Fibroblast of lung (primary cell): ENCODE data around the gene RANGRF. TPM values are rescaled to one million over a fixed set of nuclear protein-coding genes. Genes with fewer than 3 reads are reported as not detected.
A peak's percentile ranks its signal among the peaks of the same experiment; 100 is the strongest.

Experiments used
- DNase-seq, 2 donors: peaks; one replicate each; pipeline versions ENCODE4 v3.0.0 to v3.0.0-alpha.2; 2010; ENCODE audit warnings: low read depth in 2 of 2
- H2AFZ ChIP-seq: 2 replicates; pipeline ENCODE4 v1.5.1; 2012; ENCODE audit warnings: low read length, control low read depth, inconsistent platforms
- H3K27ac ChIP-seq: 2 replicates; pipeline ENCODE4 v1.5.1; 2011; ENCODE audit warnings: low read length, control low read depth; ENCODE audit not compliant: insufficient read depth
- H3K27me3 ChIP-seq: 2 replicates; pipeline ENCODE4 v1.5.1; 2011; ENCODE audit warnings: mild to moderate bottlenecking, low read length; ENCODE audit not compliant: control insufficient read depth, insufficient read depth
- H3K36me3 ChIP-seq: 2 replicates; pipeline ENCODE4 v1.5.1; 2011; ENCODE audit warnings: low read length; ENCODE audit not compliant: control insufficient read depth, insufficient read depth
- H3K4me1 ChIP-seq: 2 replicates; pipeline ENCODE4 v1.5.1; 2011; ENCODE audit warnings: low read length; ENCODE audit not compliant: control insufficient read depth, insufficient read depth; ENCODE audit errors: extremely low read depth
- H3K4me2 ChIP-seq: 2 replicates; pipeline ENCODE4 v1.5.1; 2011; ENCODE audit warnings: low read length, control low read depth; ENCODE audit not compliant: insufficient read depth; ENCODE audit errors: extremely low read depth
- H3K4me3 ChIP-seq, 4 experiments: fragments of 200-600 bp in 1 of 4; sonication (generic) in 1 of 4; replicated peaks in 1 of 4; 2 replicates each; pipeline ENCODE4 v1.5.1; 2011 to 2016; ENCODE audit warnings: low read length in 4 of 4, low read depth in 3 of 4, mild to moderate bottlenecking in 3 of 4, control low read depth in 2 of 4, inconsistent platforms in 1 of 4, mixed read lengths in 1 of 4; ENCODE audit not compliant: insufficient read depth in 1 of 4; ENCODE audit errors: control extremely low read depth in 1 of 4
- H3K79me2 ChIP-seq: 2 replicates; pipeline ENCODE4 v1.5.1; 2012; ENCODE audit warnings: mild to moderate bottlenecking, low read length, inconsistent platforms; ENCODE audit not compliant: control insufficient read depth, insufficient read depth
- H3K9ac ChIP-seq: 2 replicates; pipeline ENCODE4 v1.5.1; 2011; ENCODE audit warnings: mild to moderate bottlenecking, low read length, control low read depth; ENCODE audit not compliant: insufficient read depth
- H3K9me3 ChIP-seq: 2 replicates; pipeline ENCODE4 v1.5.1; 2012; ENCODE audit warnings: low read depth, low read length; ENCODE audit not compliant: control insufficient read depth, insufficient read depth
- H4K20me1 ChIP-seq: 2 replicates; pipeline ENCODE4 v1.5.1; 2011; ENCODE audit warnings: low read length; ENCODE audit not compliant: control insufficient read depth, insufficient read depth; ENCODE audit errors: extremely low read depth
- EZH2 ChIP-seq: IDR thresholded peaks from 2 replicates; pipeline ENCODE4 v1.5.1; 2012; ENCODE audit warnings: low read length, control low read depth, mild to moderate bottlenecking; ENCODE audit errors: missing control alignments
- polyA plus RNA-seq, 2 donors: library from polyadenylated mRNA; depleted of rRNA in 1 of 2; stranded (reverse) in 1 of 2; unstranded in 1 of 2; fragments of >200 nt; gene quantifications; 2 replicates each; pipeline ENCODE4 v1.2.1, GENCODE V29; 2011 to 2012; ENCODE audit warnings: missing spikeins in 1 of 2
- total RNA-seq: library from RNA; depleted of rRNA; stranded (reverse); fragments of >200 nt; gene quantifications from 2 replicates; pipeline ENCODE4 v1.2.1, GENCODE V29; 2014
- TF ChIP-seq, protein P1 (sequence below), 2 donors: IDR thresholded peaks in 1 of 2; conservative IDR thresholded peaks in 1 of 2; 1 replicate in 1 of 2; 2 replicates in 1 of 2; pipeline ENCODE4 v1.5.1; 2011 to 2012; ENCODE audit warnings: low read length in 2 of 2, control low read depth in 1 of 2, inconsistent platforms in 1 of 2, low read depth in 1 of 2, mild to moderate bottlenecking in 1 of 2

Gene RANGRF
- total and polyA plus RNA-seq, 2 donors (not counting 1 experiment from before 2014, with no cell fraction given) = 15.4 to 19.8 TPM

DNA sequence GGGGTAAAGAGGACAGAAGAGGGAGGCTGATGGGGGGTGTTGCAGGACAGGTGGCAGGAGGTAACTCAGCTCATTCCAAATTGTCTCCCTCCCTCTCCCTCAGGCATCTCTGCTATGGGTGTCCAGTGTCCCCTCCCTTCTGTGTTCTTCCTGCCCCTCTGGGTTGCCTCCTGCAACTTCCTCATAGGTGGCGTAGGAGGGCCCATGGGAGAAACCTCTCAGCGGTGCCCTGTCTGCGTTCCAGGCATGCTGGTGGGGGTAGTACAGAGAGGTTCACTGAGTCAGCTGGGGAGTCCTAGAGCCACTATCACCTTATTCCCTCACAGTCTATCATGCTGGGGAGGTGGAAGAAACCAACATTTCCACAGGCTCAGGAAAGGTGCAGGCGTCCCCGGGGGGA, 36.5 kb downstream of the RANGRF start:
- H3K4me1 ChIP-seq = no peaks in the 10 kb centered on the region
- H3K27ac ChIP-seq = no peak overlapping the region
- no peak for DNase-seq
- no peaks in the 10 kb centered on the region for H3K36me3 ChIP-seq
- H2AFZ ChIP-seq = no peak overlapping the region
- H3K4me2 ChIP-seq = no peak overlapping the region
- no peak overlapping the region for H3K9ac ChIP-seq
- H3K27me3 ChIP-seq = no peaks in the 10 kb centered on the region
- no peaks in the 10 kb centered on the region for H3K79me2 ChIP-seq
- H3K9me3 ChIP-seq = no peaks in the 10 kb centered on the region
- no peak overlapping the region for H3K4me3 ChIP-seq
- no peaks in the 10 kb centered on the region for H4K20me1 ChIP-seq
- TF ChIP-seq, protein P1, sequence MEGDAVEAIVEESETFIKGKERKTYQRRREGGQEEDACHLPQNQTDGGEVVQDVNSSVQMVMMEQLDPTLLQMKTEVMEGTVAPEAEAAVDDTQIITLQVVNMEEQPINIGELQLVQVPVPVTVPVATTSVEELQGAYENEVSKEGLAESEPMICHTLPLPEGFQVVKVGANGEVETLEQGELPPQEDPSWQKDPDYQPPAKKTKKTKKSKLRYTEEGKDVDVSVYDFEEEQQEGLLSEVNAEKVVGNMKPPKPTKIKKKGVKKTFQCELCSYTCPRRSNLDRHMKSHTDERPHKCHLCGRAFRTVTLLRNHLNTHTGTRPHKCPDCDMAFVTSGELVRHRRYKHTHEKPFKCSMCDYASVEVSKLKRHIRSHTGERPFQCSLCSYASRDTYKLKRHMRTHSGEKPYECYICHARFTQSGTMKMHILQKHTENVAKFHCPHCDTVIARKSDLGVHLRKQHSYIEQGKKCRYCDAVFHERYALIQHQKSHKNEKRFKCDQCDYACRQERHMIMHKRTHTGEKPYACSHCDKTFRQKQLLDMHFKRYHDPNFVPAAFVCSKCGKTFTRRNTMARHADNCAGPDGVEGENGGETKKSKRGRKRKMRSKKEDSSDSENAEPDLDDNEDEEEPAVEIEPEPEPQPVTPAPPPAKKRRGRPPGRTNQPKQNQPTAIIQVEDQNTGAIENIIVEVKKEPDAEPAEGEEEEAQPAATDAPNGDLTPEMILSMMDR (conservative IDR thresholded peaks at IDR 0.05 in 1 of 2, IDR thresholded peaks at IDR 0.05 in 1 of 2; ENCODE audit: low read depth in 1 of 2, low read length in 2 of 2) = no peak
- TF ChIP-seq EZH2 = no peak

DNA sequence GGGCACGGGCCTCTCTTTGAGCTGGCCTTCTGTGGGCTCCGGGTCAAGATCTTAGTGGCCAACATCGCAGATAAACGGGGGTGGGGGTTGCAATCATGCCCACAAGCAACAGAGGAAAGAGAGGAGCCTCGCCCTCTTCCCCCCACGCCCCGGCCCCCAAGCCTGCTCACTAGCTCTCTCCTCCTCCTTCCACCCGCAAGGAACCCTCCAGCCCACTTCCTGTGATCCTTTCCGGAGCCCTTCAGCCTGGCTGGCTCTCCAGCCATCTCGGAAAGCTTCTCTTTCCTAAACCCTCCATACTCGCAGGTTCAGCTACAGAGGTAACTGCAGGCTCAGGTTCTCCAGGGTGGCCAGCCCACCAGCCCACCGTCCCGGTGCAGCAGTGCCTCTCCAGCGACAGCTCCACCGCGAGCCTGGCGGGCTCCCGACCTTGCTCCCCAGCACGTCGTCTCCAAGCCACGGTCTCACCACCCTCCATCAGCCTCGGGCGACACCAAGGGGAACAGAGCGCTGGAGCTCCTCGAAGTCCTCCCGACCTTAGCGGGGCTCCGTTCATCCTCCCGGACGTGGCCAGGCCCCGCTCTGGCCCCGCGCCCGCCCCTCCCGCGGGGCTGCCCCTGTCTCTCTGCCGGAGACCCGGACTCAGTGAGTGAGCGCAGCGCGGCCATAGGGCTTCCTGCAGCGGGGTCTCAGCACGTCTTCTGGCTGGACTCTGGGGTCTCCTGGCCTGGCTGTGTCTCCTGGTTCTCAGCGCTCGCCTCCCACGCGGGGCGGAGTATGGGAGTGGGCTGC, 38.2 kb downstream of the RANGRF start:
- no peaks in the 10 kb centered on the region for H3K4me1 ChIP-seq
- no peaks in the 10 kb centered on the region for H3K36me3 ChIP-seq
- TF ChIP-seq, protein P1 (conservative IDR thresholded peaks at IDR 0.05 in 1 of 2, IDR thresholded peaks at IDR 0.05 in 1 of 2; ENCODE audit: low read depth in 1 of 2, low read length in 2 of 2) = no peak
- no peak for TF ChIP-seq EZH2
- no peaks in the 10 kb centered on the region for H3K9me3 ChIP-seq
- no peak overlapping the region for H3K27ac ChIP-seq
- H3K79me2 ChIP-seq = no peaks in the 10 kb centered on the region
- peak overlapping the region; percentile 83 for H3K4me2 ChIP-seq
- H3K27me3 ChIP-seq = no peaks in the 10 kb centered on the region
- peak; percentile 29 to 32 for DNase-seq
- peak overlapping the region; percentile 96 for H2AFZ ChIP-seq
- H3K4me3 ChIP-seq = peak overlapping the region; percentile 33 to 49 (median 36)
- H4K20me1 ChIP-seq = no peaks in the 10 kb centered on the region
- H3K9ac ChIP-seq = peak overlapping the region; percentile 24

DNA sequence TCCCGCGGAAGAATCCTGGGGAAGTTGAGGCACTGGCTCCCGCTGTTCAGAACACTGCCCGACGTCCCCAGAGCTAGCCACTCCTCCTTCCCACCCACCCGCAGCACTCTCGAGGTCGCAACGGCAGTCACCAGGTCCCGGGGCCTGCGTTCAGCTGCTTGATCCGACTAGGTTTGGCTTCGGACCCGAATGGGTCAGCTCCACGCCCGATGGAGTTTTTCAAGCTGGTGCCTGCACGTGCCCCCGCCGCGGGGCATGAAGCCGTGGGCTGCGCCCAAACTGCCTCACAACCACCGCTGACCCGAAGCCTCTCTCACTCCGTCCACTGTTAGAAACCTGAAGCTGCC, 38.8 kb downstream of the RANGRF start:
- Histone ChIP-seq H3K36me3 (no peaks in the 10 kb centered on the region), H3K9me3 (no peaks in the 10 kb centered on the region), H2AFZ (peak overlapping the region; percentile 96), H3K27ac (no peak overlapping the region), H3K27me3 (no peaks in the 10 kb centered on the region), H3K4me2 (peak overlapping the region; percentile 83), H3K4me3 (peak overlapping the region; percentile 33 to 49 (median 36)), H3K79me2 (no peaks in the 10 kb centered on the region), H3K9ac (no peak overlapping the region), H4K20me1 (no peaks in the 10 kb centered on the region), H3K4me1 (no peaks in the 10 kb centered on the region)
- DNase-seq = no peak
- TF ChIP-seq EZH2 = no peak
- TF ChIP-seq, protein P1 (conservative IDR thresholded peaks at IDR 0.05 in 1 of 2, IDR thresholded peaks at IDR 0.05 in 1 of 2; ENCODE audit: low read depth in 1 of 2, low read length in 2 of 2) = no peak
